Articular chondrocyte of knee joint (primary cell): ENCODE measurements around the gene RHBDD2. TPM values are rescaled to one million over a fixed set of nuclear protein-coding genes. Genes with fewer than 3 reads are reported as not detected.

Experiments
- total RNA-seq: library from RNA; depleted of rRNA; stranded (reverse); fragments of >200 nt; gene quantifications from 2 replicates; pipeline ENCODE4 v1.2.3, GENCODE V29; 2012

The RHBDD2 gene
- total RNA-seq, result 23.3 and 23.5 TPM in 2 replicates

DNA sequence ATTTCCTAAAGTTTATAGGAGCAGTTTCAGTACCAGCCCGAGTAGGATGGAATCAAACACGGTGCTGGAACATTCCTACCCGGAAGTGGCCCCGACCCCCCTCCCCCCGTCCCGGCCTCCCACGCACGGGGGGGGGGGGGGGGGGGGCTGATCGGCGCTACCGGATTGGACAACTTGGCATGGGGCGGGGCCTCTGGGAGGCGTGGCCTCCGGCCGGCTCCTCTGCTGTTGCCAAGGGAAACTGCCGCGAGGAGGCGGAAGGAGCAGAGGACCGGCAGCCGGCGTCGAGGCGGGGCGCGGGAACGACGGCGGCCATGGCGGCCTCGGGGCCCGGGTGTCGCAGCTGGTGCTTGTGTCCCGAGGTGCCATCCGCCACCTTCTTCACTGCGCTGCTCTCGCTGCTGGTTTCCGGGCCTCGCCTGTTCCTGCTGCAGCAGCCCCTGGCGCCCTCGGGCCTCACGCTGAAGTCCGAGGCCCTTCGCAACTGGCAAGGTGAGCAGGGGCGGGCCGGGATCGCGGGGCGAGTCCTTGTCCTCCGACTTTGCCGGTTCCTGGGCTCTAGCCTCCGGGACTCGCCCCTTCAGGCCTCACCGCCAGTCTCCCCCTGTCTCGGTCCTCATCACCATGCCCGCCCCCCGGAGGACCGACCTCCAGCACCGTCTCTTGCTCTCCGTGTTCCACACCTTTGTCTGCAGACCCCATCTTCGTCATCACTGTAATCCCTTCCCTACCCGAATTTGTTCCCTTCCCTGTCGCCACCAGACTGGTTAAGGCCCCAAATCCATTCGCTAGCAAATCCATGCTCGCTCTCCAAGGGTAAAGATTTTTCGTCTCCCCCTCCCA lies at the start of gene RHBDD2:
Gene RHBDD2 (plus strand): TSS at position 266 of the 843 bp plus-strand sequence. CDS start 49 bp downstream, at position 315.

DNA sequence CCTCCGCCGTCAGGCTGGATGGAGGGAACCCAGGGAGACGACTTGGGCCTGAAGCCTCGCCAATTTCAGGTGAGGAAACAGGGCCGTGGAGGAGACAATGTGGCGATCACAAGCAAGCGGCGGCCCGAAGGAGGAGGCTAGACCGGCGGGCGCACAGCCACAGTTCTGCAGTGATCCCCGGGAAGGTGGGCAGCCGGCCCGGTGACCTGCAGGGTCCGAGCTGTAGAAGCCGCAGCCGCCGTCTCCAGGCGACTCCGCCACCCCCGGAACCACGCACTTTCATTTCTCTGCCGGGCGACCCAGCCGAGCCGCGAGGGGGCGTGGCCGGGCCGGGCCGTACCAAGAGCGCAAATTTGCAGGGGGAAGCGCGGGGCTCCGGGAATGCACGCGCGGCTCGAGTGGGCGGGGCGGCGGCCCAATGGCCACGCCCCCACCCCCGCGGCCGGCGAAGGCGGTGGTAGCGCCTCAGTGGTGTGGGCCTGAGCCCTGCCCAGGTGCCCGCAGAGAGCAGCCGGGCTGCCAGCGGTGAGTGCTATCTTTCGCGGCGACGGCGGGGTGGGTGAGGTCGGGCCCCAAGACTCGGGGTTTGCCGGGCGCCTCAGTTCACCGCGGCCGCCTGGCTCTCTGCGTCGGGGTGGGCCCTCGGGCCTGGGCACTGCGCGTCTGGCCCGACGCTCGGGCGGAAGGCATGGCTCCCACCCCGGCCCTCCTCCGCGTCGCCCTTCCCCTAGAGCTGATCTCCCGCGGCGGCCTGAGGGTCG lies 36.0 kb downstream of the RHBDD2 start, which contains the start of gene POR:
Gene POR (plus strand): TSS at position 501 of the 761 bp plus-strand sequence. CDS start 38,847 bp downstream, outside the sequence.

Other genes starting within 250 kb of the RHBDD2 start
- gene HIP1, start 140.1 kb upstream of the RHBDD2 start, total RNA-seq, result 13.7 and 14.4 TPM in 2 replicates
- gene CCL26, start 106.8 kb upstream of the RHBDD2 start, total RNA-seq, result 0.65 and 1.2 TPM in 2 replicates
- not detected in 2 replicates for gene CCL24, start 65.2 kb upstream of the RHBDD2 start, total RNA-seq
- gene POR, start 36.1 kb downstream of the RHBDD2 start, total RNA-seq, result 42.0 and 46.5 TPM in 2 replicates
- gene TMEM120A, start 115.6 kb downstream of the RHBDD2 start, total RNA-seq, result 25.8 and 26.0 TPM in 2 replicates
- gene STYXL1, start 169.0 kb downstream of the RHBDD2 start, total RNA-seq, result 34.3 and 40.6 TPM in 2 replicates
- gene MDH2, start 169.1 kb downstream of the RHBDD2 start, total RNA-seq, result 34.7 and 42.1 TPM in 2 replicates